Measurements from ENCODE around the gene FEN1. TPM values are rescaled to one million over a fixed set of nuclear protein-coding genes. Genes with fewer than 3 reads are reported as not detected.

The FEN1 gene
- total RNA-seq, 4 donors from 2014 or later = 5.0 to 10.2 (median 7.5) TPM

DNA sequence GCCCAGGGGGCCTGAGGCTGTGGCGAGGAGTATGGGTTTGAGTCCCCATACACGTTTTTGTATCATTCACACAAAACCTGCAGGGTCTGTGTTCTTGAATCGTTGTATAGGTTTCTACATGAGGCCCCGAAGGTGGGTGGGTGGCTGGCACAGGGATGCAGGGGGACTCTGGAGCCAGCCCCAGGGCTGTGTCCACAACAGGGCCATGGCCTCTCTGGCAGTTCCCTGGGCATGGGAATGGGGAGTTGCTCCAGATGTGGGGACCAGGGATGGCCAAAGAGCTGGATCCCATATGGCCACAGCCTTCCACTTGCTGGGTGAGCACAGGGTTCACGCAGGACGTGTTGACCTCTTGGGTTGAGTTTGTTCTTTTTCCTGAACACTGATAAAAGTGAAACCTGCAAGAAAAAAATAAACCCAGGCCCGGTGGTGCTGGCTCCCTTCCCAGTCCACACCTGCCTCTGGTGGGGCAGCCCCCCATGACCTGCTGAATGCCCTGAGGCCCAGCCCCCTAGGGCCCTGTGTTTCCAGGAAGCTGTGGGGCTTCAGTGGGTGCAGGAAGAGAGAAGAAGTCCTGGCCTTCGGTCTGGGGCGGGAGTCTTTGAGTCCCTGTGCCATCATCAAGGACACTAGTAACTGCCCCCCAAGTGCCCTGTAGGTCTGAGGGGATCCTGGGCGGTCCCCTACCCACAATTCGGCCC is 24.2 kb upstream of the FEN1 start:
- no peak for DNase-seq (ENCODE audit: extremely low spot score)
- Histone ChIP-seq H3K9me3 (no peaks in the 10 kb centered on the region), H3K27me3 (peaks cover 0 to 16% (median 0%) of the 10 kb centered on the region in 4 donors), H3K4me1 (peaks cover 0 to 7% (median 3%) of the 10 kb centered on the region in 4 donors), H3K27ac (replicated peaks in 1 of 4) (no peak overlapping the region), H3K4me3 (no peak overlapping the region), H3K36me3 (no peaks in the 10 kb centered on the region)
- TF ChIP-seq EP300 (IDR thresholded peaks at IDR 0.05) (no peak), POLR2A (IDR thresholded peaks at IDR 0.05; ENCODE audit: low read depth) (no peak), POLR2AphosphoS5 (IDR thresholded peaks at IDR 0.05) (no peak)
- TF ChIP-seq, protein P1, sequence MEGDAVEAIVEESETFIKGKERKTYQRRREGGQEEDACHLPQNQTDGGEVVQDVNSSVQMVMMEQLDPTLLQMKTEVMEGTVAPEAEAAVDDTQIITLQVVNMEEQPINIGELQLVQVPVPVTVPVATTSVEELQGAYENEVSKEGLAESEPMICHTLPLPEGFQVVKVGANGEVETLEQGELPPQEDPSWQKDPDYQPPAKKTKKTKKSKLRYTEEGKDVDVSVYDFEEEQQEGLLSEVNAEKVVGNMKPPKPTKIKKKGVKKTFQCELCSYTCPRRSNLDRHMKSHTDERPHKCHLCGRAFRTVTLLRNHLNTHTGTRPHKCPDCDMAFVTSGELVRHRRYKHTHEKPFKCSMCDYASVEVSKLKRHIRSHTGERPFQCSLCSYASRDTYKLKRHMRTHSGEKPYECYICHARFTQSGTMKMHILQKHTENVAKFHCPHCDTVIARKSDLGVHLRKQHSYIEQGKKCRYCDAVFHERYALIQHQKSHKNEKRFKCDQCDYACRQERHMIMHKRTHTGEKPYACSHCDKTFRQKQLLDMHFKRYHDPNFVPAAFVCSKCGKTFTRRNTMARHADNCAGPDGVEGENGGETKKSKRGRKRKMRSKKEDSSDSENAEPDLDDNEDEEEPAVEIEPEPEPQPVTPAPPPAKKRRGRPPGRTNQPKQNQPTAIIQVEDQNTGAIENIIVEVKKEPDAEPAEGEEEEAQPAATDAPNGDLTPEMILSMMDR (IDR thresholded peaks at IDR 0.05) = no peak
- 68% methylated on average over 9 of the region's 11 CpGs for WGBS
- intact Hi-C loops (cut with DNase I) = no loop called here

DNA sequence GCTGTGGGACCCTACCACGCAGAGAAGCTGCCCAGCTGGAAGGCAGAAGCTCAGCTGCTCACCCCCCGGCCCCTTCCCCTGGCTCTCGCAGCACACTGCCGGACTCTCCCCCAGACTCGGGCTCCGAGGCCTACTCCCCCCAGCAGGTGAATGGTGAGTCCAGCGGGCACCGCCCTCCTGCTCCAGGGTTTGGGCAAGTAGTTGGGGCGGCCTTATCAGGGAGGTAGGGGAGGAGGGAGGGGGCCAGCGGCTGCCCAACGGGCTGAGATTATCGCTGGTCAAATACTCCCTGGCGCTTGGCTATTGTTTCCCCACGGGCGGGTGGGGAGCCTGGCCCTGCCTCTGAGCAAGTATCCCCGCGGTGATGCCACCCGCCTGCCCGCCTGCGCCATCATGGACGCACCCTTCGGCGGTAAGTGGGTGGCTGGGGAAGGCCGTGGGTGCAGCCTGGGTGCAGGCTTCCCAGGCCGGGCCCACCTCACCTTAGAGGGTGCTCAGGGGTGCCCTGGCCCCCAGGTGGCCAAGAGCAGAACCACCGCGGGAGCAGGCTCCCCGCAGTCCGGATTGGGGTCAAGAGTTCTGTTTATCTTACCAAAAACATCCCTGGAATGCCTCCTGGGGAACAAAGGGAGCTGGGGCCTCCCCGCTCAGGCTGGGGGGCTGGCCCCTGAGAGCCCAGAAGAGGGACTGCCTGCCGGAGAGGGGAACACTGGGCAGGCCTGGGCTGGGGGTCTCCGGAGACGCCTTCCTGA is 23.4 kb upstream of the FEN1 start:
- no peak overlapping the region for H3K27ac ChIP-seq (replicated peaks in 1 of 4)
- no peak for DNase-seq (ENCODE audit: extremely low spot score)
- intact Hi-C loops (cut with DNase I) = no loop called here
- 28% methylated on average over 8 of the region's 33 CpGs for WGBS
- H3K4me1 ChIP-seq = peaks cover 0 to 7% (median 3%) of the 10 kb centered on the region in 4 donors
- TF ChIP-seq POLR2A (IDR thresholded peaks at IDR 0.05; ENCODE audit: low read depth) = no peak
- no peaks in the 10 kb centered on the region for H3K9me3 ChIP-seq
- H3K4me3 ChIP-seq = no peak overlapping the region
- no peaks in the 10 kb centered on the region for H3K36me3 ChIP-seq
- H3K27me3 ChIP-seq = peaks cover 0 to 7% (median 0%) of the 10 kb centered on the region in 4 donors

DNA sequence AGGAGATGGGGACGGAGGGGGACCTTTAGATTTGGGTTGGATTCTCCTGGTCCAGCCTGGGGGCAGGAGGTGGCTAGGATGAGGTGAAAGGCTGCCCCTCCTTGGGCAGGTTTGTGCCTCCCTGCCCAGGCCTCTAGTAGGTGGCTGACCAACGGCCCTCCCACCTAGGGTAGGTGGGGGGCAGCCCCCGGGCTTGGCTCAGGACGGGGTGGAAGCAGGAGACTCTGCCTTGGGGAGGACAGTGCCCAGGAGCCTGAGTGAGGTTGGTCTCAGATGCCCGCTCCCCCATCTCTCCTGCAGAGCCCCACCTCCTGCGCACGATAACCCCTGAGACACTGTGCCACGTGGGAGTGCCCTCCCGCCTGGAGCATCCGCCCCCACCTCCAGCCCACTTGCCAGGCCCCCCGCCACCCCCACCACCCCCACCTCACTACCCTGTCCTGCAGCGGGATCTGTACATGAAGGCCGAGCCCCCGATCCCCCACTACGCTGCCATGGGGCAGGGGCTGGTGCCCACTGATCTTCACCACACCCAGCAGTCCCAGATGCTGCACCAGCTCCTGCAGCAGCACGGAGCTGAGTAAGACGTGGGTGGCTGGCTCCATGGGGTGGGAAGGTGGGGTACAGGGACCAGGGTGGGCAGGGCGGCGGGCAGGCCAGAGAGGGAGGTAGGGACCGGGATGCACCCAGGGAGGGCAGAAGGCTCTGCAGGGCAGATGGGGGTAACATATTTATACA is 22.6 kb upstream of the FEN1 start:
- TF ChIP-seq EP300 (IDR thresholded peaks at IDR 0.05) (no peak), POLR2A (IDR thresholded peaks at IDR 0.05; ENCODE audit: low read depth) (no peak), POLR2AphosphoS5 (IDR thresholded peaks at IDR 0.05) (no peak)
- TF ChIP-seq, protein P1 (IDR thresholded peaks at IDR 0.05) = no peak
- no peaks in the 10 kb centered on the region for H3K27me3 ChIP-seq

DNA sequence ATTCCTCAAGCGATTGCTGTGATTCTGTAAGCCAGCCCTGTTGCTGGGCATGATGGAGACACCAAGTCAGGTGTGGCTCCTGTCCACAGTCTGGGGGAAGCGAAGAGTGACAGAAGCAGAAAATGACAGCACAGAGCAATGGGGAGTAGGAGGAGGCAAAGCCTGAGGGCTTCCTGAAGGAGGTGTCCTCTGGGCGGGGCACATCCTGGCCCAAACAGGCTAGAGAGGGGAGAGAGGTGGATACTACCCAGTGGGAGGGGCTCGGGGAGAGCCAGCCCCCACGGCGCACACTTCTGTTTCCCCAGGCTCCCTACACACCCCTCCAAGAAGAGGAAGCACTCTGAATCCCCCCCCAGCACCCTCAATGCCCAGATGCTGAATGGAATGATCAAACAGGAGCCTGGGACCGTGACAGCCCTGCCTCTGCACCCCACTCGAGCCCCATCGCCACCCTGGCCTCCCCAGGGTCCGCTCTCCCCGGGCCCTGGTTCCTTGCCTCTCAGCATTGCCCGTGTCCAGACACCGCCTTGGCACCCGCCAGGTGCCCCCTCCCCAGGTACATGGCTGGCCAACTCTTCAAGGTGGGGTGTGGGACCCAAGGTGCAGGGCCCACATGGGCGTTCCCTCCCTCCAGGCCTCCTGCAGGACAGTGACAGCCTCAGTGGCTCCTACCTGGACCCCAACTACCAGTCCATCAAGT is 21.4 kb upstream of the FEN1 start:
- intact Hi-C loops (cut with DNase I) = no loop called here
- peaks cover 0 to 7% (median 3%) of the 10 kb centered on the region in 4 donors for H3K4me1 ChIP-seq
- no peak overlapping the region for H3K27ac ChIP-seq (replicated peaks in 1 of 4)

More for the DNA sequence above, 22.6 kb upstream of the FEN1 start:
- no peak overlapping the region for H3K27ac ChIP-seq (replicated peaks in 1 of 4)
- H3K9me3 ChIP-seq = no peaks in the 10 kb centered on the region
- no peak for DNase-seq (ENCODE audit: extremely low spot score)
- intact Hi-C loops (cut with DNase I) = no loop called here
- WGBS = 83% methylated on average over 20 of the region's 20 CpGs
- no peaks in the 10 kb centered on the region for H3K36me3 ChIP-seq
- H3K4me1 ChIP-seq = peaks cover 0 to 7% (median 3%) of the 10 kb centered on the region in 4 donors
- no peak overlapping the region for H3K4me3 ChIP-seq

DNA sequence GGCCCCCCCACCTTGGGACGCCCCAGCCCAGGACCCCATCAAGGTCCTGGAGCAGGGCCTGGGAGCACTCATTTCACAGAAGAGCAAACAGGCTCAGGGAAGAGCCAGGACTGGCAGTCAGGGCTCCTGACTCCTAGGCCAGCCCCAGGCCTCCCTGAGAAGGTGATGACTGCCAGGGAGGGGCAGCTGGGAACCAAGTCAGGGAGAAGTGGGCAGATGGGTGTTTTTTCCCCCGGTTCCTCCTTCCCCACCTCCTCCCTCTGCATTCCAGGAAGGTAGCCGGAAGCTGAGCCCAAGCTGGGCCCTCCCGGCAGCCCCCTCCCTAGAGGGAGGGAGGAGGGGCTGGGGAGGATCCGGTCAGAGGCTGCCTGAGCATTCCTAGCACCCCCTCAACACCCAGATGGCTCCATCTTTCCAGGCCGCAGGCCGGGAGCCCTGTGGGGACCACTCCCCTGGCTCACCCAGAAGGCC is 20.7 kb upstream of the FEN1 start:
- Histone ChIP-seq H3K9me3 (no peaks in the 10 kb centered on the region), H3K27me3 (peaks cover 0 to under 1% (median 0%) of the 10 kb centered on the region in 4 donors), H3K4me3 (no peak overlapping the region), H3K4me1 (peaks cover 2 to 11% (median 7%) of the 10 kb centered on the region in 4 donors), H3K27ac (replicated peaks in 1 of 4) (no peak overlapping the region), H3K36me3 (no peaks in the 10 kb centered on the region)
- DNase-seq (ENCODE audit: extremely low spot score) = no peak
- intact Hi-C loops (cut with DNase I) = no loop called here
- TF ChIP-seq, protein P1 (IDR thresholded peaks at IDR 0.05) = no peak
- TF ChIP-seq POLR2AphosphoS5 (IDR thresholded peaks at IDR 0.05) = no peak
- TF ChIP-seq EP300 (IDR thresholded peaks at IDR 0.05) = no peak
- TF ChIP-seq POLR2A (IDR thresholded peaks at IDR 0.05; ENCODE audit: low read depth) = no peak
- WGBS = 53% methylated on average over 2 of the region's 7 CpGs

More for the DNA sequence above, 21.4 kb upstream of the FEN1 start:
- H3K4me3 ChIP-seq = no peak overlapping the region
- no peaks in the 10 kb centered on the region for H3K27me3 ChIP-seq
- DNase-seq (ENCODE audit: extremely low spot score) = no peak
- no peaks in the 10 kb centered on the region for H3K9me3 ChIP-seq
- TF ChIP-seq POLR2A (IDR thresholded peaks at IDR 0.05; ENCODE audit: low read depth) = no peak
- 89% methylated on average over 15 of the region's 15 CpGs for WGBS
- no peaks in the 10 kb centered on the region for H3K36me3 ChIP-seq

Measured in esophagus muscularis mucosa (tissue), 4 donors.